Subcutaneous abdominal adipose tissue (tissue), 5 donors: ENCODE results near the gene TFEB.
A peak's percentile ranks its signal among the peaks of the same experiment; 100 is the strongest.

Experiments
- H3K27ac ChIP-seq: one replicate; pipeline ENCODE4 v1.7.0; 2013; ENCODE audit warnings: low read depth, mild to moderate bottlenecking, inconsistent platforms, low read length, moderate library complexity
- H3K27me3 ChIP-seq, 5 donors: one replicate each; pipeline ENCODE4 v1.7.0; 2013; ENCODE audit warnings: low read length in 5 of 5, inconsistent platforms in 1 of 5; ENCODE audit not compliant: control insufficient read depth in 5 of 5, insufficient read depth in 4 of 5
- H3K36me3 ChIP-seq, 5 donors: one replicate each; pipeline ENCODE4 v1.7.0; 2013; ENCODE audit warnings: low read length in 5 of 5; ENCODE audit not compliant: control insufficient read depth in 5 of 5, insufficient read depth in 5 of 5
- H3K4me1 ChIP-seq, 5 donors: one replicate each; pipeline ENCODE4 v1.7.0; 2013; ENCODE audit warnings: low read length in 5 of 5, mild to moderate bottlenecking in 3 of 5, moderate library complexity in 1 of 5; ENCODE audit not compliant: control insufficient read depth in 5 of 5, insufficient read depth in 5 of 5
- H3K4me3 ChIP-seq, 5 donors: one replicate each; pipeline ENCODE4 v1.7.0; 2013; ENCODE audit warnings: low read length in 5 of 5, low read depth in 1 of 5
- H3K9ac ChIP-seq, 5 donors: one replicate each; pipeline ENCODE4 v1.7.0; 2013; ENCODE audit warnings: low read length in 5 of 5, mild to moderate bottlenecking in 4 of 5, moderate library complexity in 3 of 5
- H3K9me3 ChIP-seq, 5 donors: one replicate each; pipeline ENCODE4 v1.7.0; 2013; ENCODE audit warnings: low read length in 5 of 5; ENCODE audit not compliant: control insufficient read depth in 5 of 5
- donor health status: healthy.
- donor health status: healthy.
- donor health status: healthy.
- donor health status: healthy.
- donor health status: healthy.

The TFEB gene

DNA sequence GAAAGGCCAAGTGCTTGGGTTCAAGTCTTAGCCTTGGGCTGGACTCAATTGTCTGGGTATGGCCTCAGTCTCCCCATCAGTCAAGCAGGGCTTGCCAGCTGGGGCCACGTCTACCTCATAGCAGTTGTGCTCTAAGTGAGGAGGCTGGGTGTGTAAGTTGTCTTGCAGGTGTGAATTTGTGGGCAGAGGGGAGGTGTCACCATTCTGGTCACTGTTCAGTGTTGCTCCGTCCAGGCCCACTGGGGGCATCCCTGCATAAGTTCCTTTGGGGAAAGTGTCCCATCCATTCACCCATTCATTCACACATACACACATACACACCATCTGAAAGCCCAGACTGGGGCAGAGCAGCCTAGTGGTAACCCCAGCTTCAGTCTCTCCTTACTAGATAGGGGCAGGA lies 36.3 kb downstream of the TFEB start:
- Histone ChIP-seq H3K9ac (no peak overlapping the region), H3K36me3 (peaks cover 0 to 23% (median 10%) of the 10 kb centered on the region in 5 donors), H3K9me3 (no peaks in the 10 kb centered on the region), H3K27me3 (no peaks in the 10 kb centered on the region), H3K4me3 (no peak overlapping the region), H3K4me1 (peaks cover 2 to 39% (median 13%) of the 10 kb centered on the region in 5 donors), H3K27ac (peak overlapping the region; percentile 30)

DNA sequence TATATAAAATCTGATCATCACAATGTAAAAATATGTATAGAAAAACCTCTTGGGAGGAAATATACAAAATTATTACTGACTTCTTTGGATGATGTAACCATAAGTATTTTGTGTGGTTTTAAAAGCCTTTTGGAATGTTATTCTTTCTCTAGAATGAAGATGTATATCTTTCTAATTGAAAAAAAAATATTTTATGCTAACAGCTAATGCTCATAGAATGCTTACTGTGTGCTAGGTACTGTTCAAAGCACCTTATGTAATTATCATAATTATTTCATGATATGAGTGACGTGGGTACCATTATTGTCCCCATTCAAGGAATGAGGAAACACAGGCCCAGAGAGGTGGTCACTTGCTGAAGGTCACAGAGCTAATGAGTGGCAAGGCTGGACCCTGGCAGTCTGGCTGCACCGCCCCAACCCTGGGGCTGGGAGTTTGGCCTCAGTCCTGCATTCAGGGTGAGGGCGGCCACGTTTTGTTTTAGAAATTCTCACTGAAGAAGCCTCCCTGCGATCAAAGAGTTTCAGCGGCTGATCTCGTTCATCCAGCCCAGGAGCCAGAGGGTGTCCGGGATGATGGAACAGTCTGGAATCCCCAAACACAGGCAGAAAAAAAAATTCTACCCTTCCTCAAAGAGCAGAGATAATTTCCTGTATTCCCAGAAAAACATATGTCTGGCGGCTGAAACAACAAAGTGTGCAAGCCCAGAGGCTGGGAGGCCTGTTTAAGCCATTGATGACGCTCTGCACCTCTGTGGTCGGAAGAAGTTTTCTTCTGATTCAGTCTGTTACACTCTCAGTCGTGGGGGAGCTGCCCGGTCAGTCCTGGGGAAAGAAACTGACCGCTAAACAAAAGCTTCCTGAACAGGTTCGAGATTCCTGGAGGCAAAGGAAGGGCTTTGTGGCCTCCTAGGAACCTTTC lies 37.3 kb downstream of the TFEB start:
- no peak overlapping the region for H3K4me3 ChIP-seq
- no peaks in the 10 kb centered on the region for H3K9me3 ChIP-seq
- H3K9ac ChIP-seq = no peak overlapping the region
- H3K27me3 ChIP-seq = no peaks in the 10 kb centered on the region
- H3K27ac ChIP-seq = peak overlapping the region; percentile 30
- peaks cover 2 to 36% (median 12%) of the 10 kb centered on the region in 5 donors for H3K4me1 ChIP-seq
- peaks cover 0 to 23% (median 9%) of the 10 kb centered on the region in 5 donors for H3K36me3 ChIP-seq

DNA sequence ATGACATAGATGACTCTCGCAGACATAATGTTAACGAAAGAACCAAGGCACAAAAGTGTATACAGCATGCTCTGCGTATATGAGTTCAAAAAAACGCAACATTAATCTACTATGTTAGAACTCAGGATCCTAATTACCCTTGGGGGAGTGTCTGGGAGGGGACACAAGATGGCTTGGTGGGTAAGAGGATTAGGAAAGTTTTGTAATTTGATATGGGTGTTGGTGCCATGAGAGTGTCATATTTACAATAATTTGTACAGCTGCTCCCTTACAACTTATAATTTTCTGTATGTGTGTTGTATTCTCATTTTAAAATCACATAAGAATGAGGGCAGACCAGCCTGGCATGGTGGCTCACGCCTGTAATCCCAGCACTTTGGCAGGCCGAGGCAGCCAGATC lies 38.6 kb downstream of the TFEB start:
- Histone ChIP-seq H3K4me3 (no peak overlapping the region), H3K9ac (no peak overlapping the region), H3K36me3 (peaks cover 0 to 13% (median 2%) of the 10 kb centered on the region in 5 donors), H3K4me1 (peaks cover 2 to 33% (median 13%) of the 10 kb centered on the region in 5 donors), H3K9me3 (no peaks in the 10 kb centered on the region), H3K27me3 (no peaks in the 10 kb centered on the region), H3K27ac (no peak overlapping the region)

DNA sequence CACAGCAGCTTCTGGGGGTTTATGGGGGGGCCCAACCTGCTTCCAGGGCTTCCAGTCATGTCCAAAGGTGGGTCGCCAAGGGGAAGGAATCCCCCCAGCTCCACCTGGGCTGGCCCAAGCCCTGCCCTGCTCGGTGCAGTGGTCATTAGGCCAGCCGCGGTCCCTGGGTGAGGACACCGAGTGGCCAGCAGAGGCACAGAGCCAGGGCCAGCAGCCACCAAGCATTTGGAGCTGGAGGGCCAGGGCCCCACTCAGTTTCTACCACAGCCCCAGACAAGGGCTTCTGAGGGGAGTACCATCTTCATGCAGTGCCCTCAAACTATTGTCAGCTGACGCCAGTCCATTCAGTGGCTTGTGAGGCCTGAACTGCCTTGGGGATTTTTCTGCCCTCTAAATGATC lies 39.6 kb downstream of the TFEB start:
- H3K36me3 ChIP-seq = peaks cover 0 to 20% (median 7%) of the 10 kb centered on the region in 5 donors
- H3K27ac ChIP-seq = no peak overlapping the region
- H3K4me3 ChIP-seq = no peak overlapping the region
- H3K4me1 ChIP-seq = peaks cover 0 to 25% (median 9%) of the 10 kb centered on the region in 5 donors
- H3K27me3 ChIP-seq = no peaks in the 10 kb centered on the region
- no peak overlapping the region for H3K9ac ChIP-seq
- H3K9me3 ChIP-seq = no peaks in the 10 kb centered on the region

DNA sequence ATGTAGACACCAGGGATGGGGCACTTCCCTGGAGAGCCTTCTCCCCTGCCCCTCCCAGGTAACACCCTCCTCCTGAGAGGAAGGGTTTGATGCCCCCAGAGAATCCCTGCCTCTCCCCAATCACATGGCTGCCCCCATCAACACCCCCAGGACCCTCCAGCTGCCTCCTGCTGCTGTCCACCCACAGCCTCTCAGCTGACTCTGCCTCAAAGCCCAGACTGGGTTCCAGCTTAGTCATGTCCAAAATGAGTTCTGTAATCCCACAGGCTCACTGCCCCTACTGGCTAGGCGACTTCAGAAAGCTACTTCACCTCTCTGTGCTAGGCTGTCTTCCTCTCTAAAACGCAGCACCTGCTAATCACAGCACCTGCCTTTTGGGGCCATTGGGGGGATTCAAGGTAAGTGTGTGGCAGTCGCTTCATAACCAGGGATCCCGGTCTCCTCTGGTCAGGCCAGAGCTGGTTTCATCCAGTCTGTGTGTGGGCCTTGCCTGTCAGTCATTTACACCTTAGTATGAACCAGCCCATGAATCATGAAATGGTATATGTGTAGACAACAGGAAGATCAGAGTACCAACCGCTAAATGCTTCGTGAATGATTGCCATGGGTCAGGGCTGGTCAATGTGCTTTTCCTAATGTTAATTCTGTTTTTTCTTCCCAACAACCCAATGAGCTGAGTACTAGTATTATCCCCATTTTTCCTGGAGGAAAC lies 40.4 kb downstream of the TFEB start:
- Histone ChIP-seq H3K9ac (peak overlapping the region in 1 of 5 donors; percentile 13), H3K4me1 (peaks cover 0 to 20% (median 4%) of the 10 kb centered on the region in 5 donors), H3K27ac (no peak overlapping the region), H3K9me3 (no peaks in the 10 kb centered on the region), H3K4me3 (no peak overlapping the region), H3K27me3 (no peaks in the 10 kb centered on the region), H3K36me3 (peaks cover 0 to 27% (median 14%) of the 10 kb centered on the region in 5 donors)

DNA sequence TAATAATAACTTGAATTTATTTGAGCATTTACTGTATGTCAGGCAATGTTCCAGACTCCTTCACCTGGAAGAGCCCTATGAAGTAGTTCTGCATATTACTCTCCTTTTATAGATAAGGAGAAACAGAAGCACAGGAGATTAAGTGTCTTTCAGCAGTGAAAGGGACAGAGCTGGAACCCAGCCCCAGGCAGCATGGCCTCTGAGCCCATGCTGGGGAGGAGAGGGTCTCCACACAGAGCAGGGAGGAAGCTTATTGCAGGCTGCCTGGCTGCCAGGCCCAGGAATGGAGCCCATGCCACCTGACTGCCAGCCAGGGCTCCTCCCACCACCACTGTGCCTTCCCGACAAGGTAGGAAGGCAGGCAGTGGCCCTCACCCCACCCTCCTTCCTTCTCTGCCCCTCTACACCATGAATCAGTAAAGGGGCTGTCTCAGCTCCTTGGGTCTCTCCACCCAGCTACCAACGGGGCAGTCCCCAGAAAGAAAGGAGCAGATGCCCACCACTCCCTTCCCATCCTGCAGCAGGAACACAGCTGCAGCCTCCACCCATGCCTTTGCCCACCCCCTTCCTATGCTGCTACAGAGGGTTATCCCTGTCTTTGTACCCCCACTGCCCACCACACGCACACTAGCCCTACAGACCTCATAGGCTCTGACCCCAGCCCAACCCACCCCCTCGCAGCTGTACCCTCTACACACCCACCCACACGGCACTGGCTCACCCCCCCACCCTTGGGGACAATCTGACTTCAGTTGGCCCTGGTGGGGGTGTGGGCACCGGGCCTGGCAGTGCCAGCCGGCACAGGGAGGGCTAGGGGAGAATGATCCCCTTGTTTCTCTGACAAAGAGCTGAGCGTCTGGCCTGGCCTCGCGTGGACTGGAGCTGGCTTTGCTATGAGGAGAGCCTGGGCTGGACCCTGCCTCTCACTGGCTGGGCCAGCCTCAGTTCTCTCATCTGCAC lies 41.8 kb downstream of the TFEB start:
- H3K9ac ChIP-seq = no peak overlapping the region
- peaks cover 0 to 30% (median 17%) of the 10 kb centered on the region in 5 donors for H3K36me3 ChIP-seq
- no peak overlapping the region for H3K4me3 ChIP-seq
- peaks cover 0 to 16% (median 13%) of the 10 kb centered on the region in 5 donors for H3K4me1 ChIP-seq
- H3K27me3 ChIP-seq = no peaks in the 10 kb centered on the region
- H3K27ac ChIP-seq = no peak overlapping the region
- H3K9me3 ChIP-seq = no peaks in the 10 kb centered on the region

DNA sequence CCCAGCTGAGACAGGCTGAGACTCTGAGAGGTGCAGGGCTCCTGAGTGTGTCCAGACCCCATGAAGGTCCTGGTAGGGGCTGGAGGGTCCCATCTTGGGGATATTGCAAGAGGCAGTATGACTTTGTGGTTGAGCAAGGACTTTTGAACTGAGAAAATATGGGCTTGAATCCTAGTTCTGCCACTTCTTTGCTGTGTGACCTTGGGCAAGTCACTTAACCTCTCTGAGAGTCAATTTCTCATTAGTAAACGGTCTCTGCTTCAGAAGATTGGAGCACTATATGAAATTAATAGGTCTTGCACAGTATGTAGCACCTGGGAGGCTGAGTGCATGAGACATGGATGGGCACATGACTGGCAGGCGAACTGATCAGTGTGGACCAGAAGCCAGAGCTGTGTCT lies 42.7 kb downstream of the TFEB start:
- H3K27ac ChIP-seq = no peak overlapping the region
- H3K4me3 ChIP-seq = no peak overlapping the region
- no peak overlapping the region for H3K9ac ChIP-seq
- no peaks in the 10 kb centered on the region for H3K9me3 ChIP-seq
- H3K27me3 ChIP-seq = no peaks in the 10 kb centered on the region
- H3K36me3 ChIP-seq = peaks cover 0 to 35% (median 23%) of the 10 kb centered on the region in 5 donors
- H3K4me1 ChIP-seq = peaks cover 0 to 23% (median 15%) of the 10 kb centered on the region in 5 donors

DNA sequence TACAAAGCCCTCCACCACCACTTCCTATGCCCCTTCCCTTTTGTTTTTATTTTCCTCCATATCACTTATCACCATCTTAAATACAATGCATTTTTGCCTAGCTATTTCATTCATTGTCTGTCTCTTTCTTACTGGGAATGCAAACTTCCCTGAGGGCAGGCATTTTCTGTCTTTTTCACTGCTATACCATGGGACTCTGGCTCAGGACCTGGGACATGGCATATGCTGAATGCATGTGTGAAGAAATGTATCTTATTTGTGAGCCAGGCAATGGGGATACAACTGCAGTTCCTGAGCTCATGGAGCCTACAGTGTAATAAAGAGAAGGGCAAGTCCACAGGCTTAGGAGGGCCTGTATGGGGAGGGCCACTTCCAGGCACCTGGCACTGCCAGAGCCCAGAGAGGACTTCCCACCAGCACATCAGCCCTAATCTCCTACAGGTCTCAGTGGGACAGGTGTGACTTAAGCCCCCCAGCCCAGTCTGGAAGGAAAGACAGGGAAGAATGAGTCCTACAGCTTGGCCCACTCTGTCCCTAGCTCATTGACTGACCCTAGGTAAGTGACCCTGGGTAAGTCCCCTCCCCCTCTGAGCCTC lies 43.2 kb downstream of the TFEB start:
- H3K27ac ChIP-seq = no peak overlapping the region

DNA sequence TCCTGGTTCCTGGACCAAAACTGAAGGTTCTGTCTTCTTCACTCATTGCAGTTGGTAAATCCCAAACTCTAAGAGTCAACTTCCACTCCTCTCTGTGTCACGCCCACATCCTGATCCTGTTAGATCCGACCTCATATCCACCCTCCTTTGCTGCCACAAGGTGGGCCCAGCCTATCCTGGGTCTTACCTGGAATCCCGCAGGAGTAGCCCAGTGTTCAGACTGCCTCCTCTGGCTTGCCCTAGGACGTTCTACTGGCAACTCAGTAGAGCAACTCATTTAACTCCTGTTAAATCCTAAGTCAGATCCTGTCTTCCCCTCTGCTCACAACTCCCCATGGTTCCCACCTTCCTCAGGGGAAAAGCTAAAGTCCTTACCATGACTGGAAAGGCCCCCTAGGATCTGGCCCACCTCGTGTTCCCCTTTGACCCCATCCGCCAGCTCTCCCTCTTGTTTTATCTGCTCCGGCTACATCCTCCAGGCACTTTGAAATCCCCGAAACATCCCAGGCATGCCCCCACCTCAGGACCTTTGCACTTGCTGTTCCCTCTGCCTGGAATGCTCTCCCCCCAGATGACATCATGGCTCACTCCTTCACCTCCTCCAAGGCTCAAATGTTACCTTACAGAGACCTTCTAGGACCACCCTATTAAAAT lies 43.9 kb downstream of the TFEB start:
- no peak overlapping the region for H3K9ac ChIP-seq
- peaks cover 0 to 23% (median 15%) of the 10 kb centered on the region in 5 donors for H3K4me1 ChIP-seq
- no peak overlapping the region for H3K27ac ChIP-seq
- no peak overlapping the region for H3K4me3 ChIP-seq
- peaks cover 0 to 47% (median 31%) of the 10 kb centered on the region in 5 donors for H3K36me3 ChIP-seq
- H3K27me3 ChIP-seq = no peaks in the 10 kb centered on the region
- no peaks in the 10 kb centered on the region for H3K9me3 ChIP-seq

More for the DNA sequence above, 43.2 kb downstream of the TFEB start:
- no peak overlapping the region for H3K4me3 ChIP-seq
- H3K9ac ChIP-seq = no peak overlapping the region
- H3K9me3 ChIP-seq = no peaks in the 10 kb centered on the region
- peaks cover 0 to 40% (median 28%) of the 10 kb centered on the region in 5 donors for H3K36me3 ChIP-seq
- H3K27me3 ChIP-seq = no peaks in the 10 kb centered on the region
- peaks cover 0 to 23% (median 15%) of the 10 kb centered on the region in 5 donors for H3K4me1 ChIP-seq
